HG03139 (cell line): ENCODE measurements around the gene ATP5PO.

Experiments used
- ATAC-seq: cut with Tn5 transposase; IDR thresholded peaks from one replicate; pipeline ENCODE4 v1.9.1; 2021; ENCODE audit not compliant: unreplicated experiment

ATP5PO gene

GRCh38 chr21:33915368-33916199 is at the start of gene ATP5PO:
TSS of gene ATP5PO (minus strand) at chr21:33915804. CDS start at chr21:33915763, 41 bp downstream.
- peak; percentile 99 for ATAC-seq

- no peak for ATAC-seq
Measured at GRCh38 chr21:33964706-33965325, 49.2 kb upstream of the ATP5PO start.

- ATAC-seq = no peak
Measured at GRCh38 chr21:33963848-33964555, 48.4 kb upstream of the ATP5PO start.

GRCh38 chr21:33962290-33962689 is 46.7 kb upstream of the ATP5PO start:
- ATAC-seq = no peak

GRCh38 chr21:33961061-33961460 is 45.5 kb upstream of the ATP5PO start:
- ATAC-seq = no peak

GRCh38 chr21:33959680-33960079 is 44.1 kb upstream of the ATP5PO start:
- no peak for ATAC-seq

GRCh38 chr21:33954395-33954794 is 38.8 kb upstream of the ATP5PO start:
- ATAC-seq = no peak

- no peak for ATAC-seq
Measured at GRCh38 chr21:33951276-33952178, 35.9 kb upstream of the ATP5PO start.

- ATAC-seq = no peak
Measured at GRCh38 chr21:33950431-33951079, 35.0 kb upstream of the ATP5PO start.

GRCh38 chr21:33949516-33950430 is 34.2 kb upstream of the ATP5PO start:
- ATAC-seq = no peak

GRCh38 chr21:33948951-33949444 is 33.4 kb upstream of the ATP5PO start:
- ATAC-seq = no peak

- ATAC-seq = peak; percentile 47
Measured at GRCh38 chr21:33948096-33948950, 32.7 kb upstream of the ATP5PO start.

GRCh38 chr21:33947451-33948095 is 32.0 kb upstream of the ATP5PO start:
- peak; percentile 49 for ATAC-seq

- ATAC-seq = no peak
Measured at GRCh38 chr21:33945652-33946270, 30.2 kb upstream of the ATP5PO start.

- ATAC-seq = no peak
Measured at GRCh38 chr21:33944185-33944763, 28.7 kb upstream of the ATP5PO start.

- no peak for ATAC-seq
Measured at GRCh38 chr21:33943293-33943692, 27.7 kb upstream of the ATP5PO start.

- ATAC-seq = no peak
Measured at GRCh38 chr21:33942426-33942825, 26.8 kb upstream of the ATP5PO start.
